ENCODE results near the gene TTC31.
A peak's percentile ranks its signal among the peaks of the same experiment; 100 is the strongest.

Gene TTC31

GRCh38 chr2:74486141-74486540, 3.3 kb downstream of the TTC31 start:
- H3K36me3 ChIP-seq (ENCODE audit: control insufficient read depth, insufficient read depth, low read length): peaks cover 13% of the 10 kb centered on the region
- no peak overlapping the region for H3K27ac ChIP-seq (ENCODE audit: insufficient read depth, low read depth, low read length, poor library complexity, severe bottlenecking)
- H3K27me3 ChIP-seq (ENCODE audit: control insufficient read depth, insufficient read depth, low read length, poor library complexity, severe bottlenecking): no peaks in the 10 kb centered on the region
- H3K4me1 ChIP-seq (ENCODE audit: control insufficient read depth, insufficient read depth, low read length): peaks cover 9% of the 10 kb centered on the region
- no peaks in the 10 kb centered on the region for H3K9me3 ChIP-seq (ENCODE audit: control insufficient read depth, low read length)
- 98 to 100% methylated on average over 2 of the region's 2 CpGs for WGBS, 2 experiments
- no peak overlapping the region for H3K4me3 ChIP-seq (ENCODE audit: insufficient read depth, low read depth, low read length)

- Histone ChIP-seq H3K4me3 (ENCODE audit: insufficient read depth, low read depth, low read length) (no peak overlapping the region), H3K27me3 (ENCODE audit: control insufficient read depth, insufficient read depth, low read length, poor library complexity, severe bottlenecking) (no peaks in the 10 kb centered on the region), H3K9me3 (ENCODE audit: control insufficient read depth, low read length) (no peaks in the 10 kb centered on the region), H3K36me3 (ENCODE audit: control insufficient read depth, insufficient read depth, low read length) (peaks cover 21% of the 10 kb centered on the region), H3K27ac (ENCODE audit: insufficient read depth, low read depth, low read length, poor library complexity, severe bottlenecking) (no peak overlapping the region), H3K4me1 (ENCODE audit: control insufficient read depth, insufficient read depth, low read length) (no peaks in the 10 kb centered on the region)
- WGBS, 2 experiments: 91 to 92% methylated on average over 9 of the region's 9 CpGs
These were observed 6.0 kb downstream of the TTC31 start for GRCh38 chr2:74488643-74489481.

GRCh38 chr2:74489906-74490305, 7.0 kb downstream of the TTC31 start:
- WGBS, 2 experiments: 86 to 95% methylated on average over 8 to 9 of the region's 9 CpGs
- no peaks in the 10 kb centered on the region for H3K27me3 ChIP-seq (ENCODE audit: control insufficient read depth, insufficient read depth, low read length, poor library complexity, severe bottlenecking)
- H3K9me3 ChIP-seq (ENCODE audit: control insufficient read depth, low read length): no peaks in the 10 kb centered on the region
- peaks cover 21% of the 10 kb centered on the region for H3K36me3 ChIP-seq (ENCODE audit: control insufficient read depth, insufficient read depth, low read length)
- H3K4me1 ChIP-seq (ENCODE audit: control insufficient read depth, insufficient read depth, low read length): no peaks in the 10 kb centered on the region
- H3K4me3 ChIP-seq (ENCODE audit: insufficient read depth, low read depth, low read length): no peak overlapping the region
- H3K27ac ChIP-seq (ENCODE audit: insufficient read depth, low read depth, low read length, poor library complexity, severe bottlenecking): no peak overlapping the region

- Histone ChIP-seq H3K36me3 (ENCODE audit: control insufficient read depth, insufficient read depth, low read length) (peaks cover 21% of the 10 kb centered on the region), H3K27ac (ENCODE audit: insufficient read depth, low read depth, low read length, poor library complexity, severe bottlenecking) (no peak overlapping the region), H3K27me3 (ENCODE audit: control insufficient read depth, insufficient read depth, low read length, poor library complexity, severe bottlenecking) (peaks cover 20% of the 10 kb centered on the region), H3K9me3 (ENCODE audit: control insufficient read depth, low read length) (no peaks in the 10 kb centered on the region), H3K4me3 (ENCODE audit: insufficient read depth, low read depth, low read length) (no peak overlapping the region), H3K4me1 (ENCODE audit: control insufficient read depth, insufficient read depth, low read length) (no peaks in the 10 kb centered on the region)
- 95 to 97% methylated on average over 12 of the region's 12 CpGs for WGBS, 2 experiments
These were observed 9.0 kb downstream of the TTC31 start for GRCh38 chr2:74491648-74492544.

- Histone ChIP-seq H3K4me1 (ENCODE audit: control insufficient read depth, insufficient read depth, low read length) (peaks cover 4% of the 10 kb centered on the region), H3K27ac (ENCODE audit: insufficient read depth, low read depth, low read length, poor library complexity, severe bottlenecking) (no peak overlapping the region), H3K36me3 (ENCODE audit: control insufficient read depth, insufficient read depth, low read length) (peaks cover 21% of the 10 kb centered on the region), H3K9me3 (ENCODE audit: control insufficient read depth, low read length) (no peaks in the 10 kb centered on the region), H3K4me3 (ENCODE audit: insufficient read depth, low read depth, low read length) (no peak overlapping the region), H3K27me3 (ENCODE audit: control insufficient read depth, insufficient read depth, low read length, poor library complexity, severe bottlenecking) (peaks cover 36% of the 10 kb centered on the region)
- WGBS, 2 experiments: 93 to 94% methylated on average over 3 of the region's 3 CpGs
These were observed 10.7 kb downstream of the TTC31 start for GRCh38 chr2:74493546-74493945.

- Histone ChIP-seq H3K9me3 (ENCODE audit: control insufficient read depth, low read length) (no peaks in the 10 kb centered on the region), H3K4me3 (ENCODE audit: insufficient read depth, low read depth, low read length) (no peak overlapping the region), H3K27ac (ENCODE audit: insufficient read depth, low read depth, low read length, poor library complexity, severe bottlenecking) (no peak overlapping the region), H3K27me3 (ENCODE audit: control insufficient read depth, insufficient read depth, low read length, poor library complexity, severe bottlenecking) (peaks cover 55% of the 10 kb centered on the region), H3K36me3 (ENCODE audit: control insufficient read depth, insufficient read depth, low read length) (peaks cover 14% of the 10 kb centered on the region), H3K4me1 (ENCODE audit: control insufficient read depth, insufficient read depth, low read length) (peaks cover 20% of the 10 kb centered on the region)
- 86 to 100% methylated on average over 1 of the region's 1 CpG for WGBS, 2 experiments
These were observed 12.6 kb downstream of the TTC31 start for GRCh38 chr2:74495440-74495839.

- H3K27me3 ChIP-seq (ENCODE audit: control insufficient read depth, insufficient read depth, low read length, poor library complexity, severe bottlenecking): peaks cover 73% of the 10 kb centered on the region
- no peak overlapping the region for H3K27ac ChIP-seq (ENCODE audit: insufficient read depth, low read depth, low read length, poor library complexity, severe bottlenecking)
- H3K4me1 ChIP-seq (ENCODE audit: control insufficient read depth, insufficient read depth, low read length): peaks cover 28% of the 10 kb centered on the region
- H3K4me3 ChIP-seq (ENCODE audit: insufficient read depth, low read depth, low read length): no peak overlapping the region
- H3K9me3 ChIP-seq (ENCODE audit: control insufficient read depth, low read length): no peaks in the 10 kb centered on the region
- H3K36me3 ChIP-seq (ENCODE audit: control insufficient read depth, insufficient read depth, low read length): no peaks in the 10 kb centered on the region
- WGBS, 2 experiments: 66 to 70% methylated on average over 19 of the region's 19 CpGs
These were observed 14.3 kb downstream of the TTC31 start for GRCh38 chr2:74496997-74497776.

GRCh38 chr2:74497777-74498499, 15.1 kb downstream of the TTC31 start:
- Histone ChIP-seq H3K36me3 (ENCODE audit: control insufficient read depth, insufficient read depth, low read length) (no peaks in the 10 kb centered on the region), H3K27ac (ENCODE audit: insufficient read depth, low read depth, low read length, poor library complexity, severe bottlenecking) (no peak overlapping the region), H3K27me3 (ENCODE audit: control insufficient read depth, insufficient read depth, low read length, poor library complexity, severe bottlenecking) (peaks cover 80% of the 10 kb centered on the region), H3K4me3 (ENCODE audit: insufficient read depth, low read depth, low read length) (peak overlapping the region; percentile 29), H3K4me1 (ENCODE audit: control insufficient read depth, insufficient read depth, low read length) (peaks cover 36% of the 10 kb centered on the region), H3K9me3 (ENCODE audit: control insufficient read depth, low read length) (no peaks in the 10 kb centered on the region)
- WGBS, 2 experiments: 4% methylated on average over 61 of the region's 61 CpGs

- peaks cover 88% of the 10 kb centered on the region for H3K27me3 ChIP-seq (ENCODE audit: control insufficient read depth, insufficient read depth, low read length, poor library complexity, severe bottlenecking)
- peaks cover 36% of the 10 kb centered on the region for H3K4me1 ChIP-seq (ENCODE audit: control insufficient read depth, insufficient read depth, low read length)
- H3K36me3 ChIP-seq (ENCODE audit: control insufficient read depth, insufficient read depth, low read length): no peaks in the 10 kb centered on the region
- no peak overlapping the region for H3K27ac ChIP-seq (ENCODE audit: insufficient read depth, low read depth, low read length, poor library complexity, severe bottlenecking)
- no peaks in the 10 kb centered on the region for H3K9me3 ChIP-seq (ENCODE audit: control insufficient read depth, low read length)
- 1% methylated on average over 41 of the region's 41 CpGs for WGBS, 2 experiments
- H3K4me3 ChIP-seq (ENCODE audit: insufficient read depth, low read depth, low read length): peak overlapping the region; percentile 29
These were observed 15.8 kb downstream of the TTC31 start for GRCh38 chr2:74498500-74499266.
